ENCODE results near the gene PTPRCAP.

The PTPRCAP gene

DNA sequence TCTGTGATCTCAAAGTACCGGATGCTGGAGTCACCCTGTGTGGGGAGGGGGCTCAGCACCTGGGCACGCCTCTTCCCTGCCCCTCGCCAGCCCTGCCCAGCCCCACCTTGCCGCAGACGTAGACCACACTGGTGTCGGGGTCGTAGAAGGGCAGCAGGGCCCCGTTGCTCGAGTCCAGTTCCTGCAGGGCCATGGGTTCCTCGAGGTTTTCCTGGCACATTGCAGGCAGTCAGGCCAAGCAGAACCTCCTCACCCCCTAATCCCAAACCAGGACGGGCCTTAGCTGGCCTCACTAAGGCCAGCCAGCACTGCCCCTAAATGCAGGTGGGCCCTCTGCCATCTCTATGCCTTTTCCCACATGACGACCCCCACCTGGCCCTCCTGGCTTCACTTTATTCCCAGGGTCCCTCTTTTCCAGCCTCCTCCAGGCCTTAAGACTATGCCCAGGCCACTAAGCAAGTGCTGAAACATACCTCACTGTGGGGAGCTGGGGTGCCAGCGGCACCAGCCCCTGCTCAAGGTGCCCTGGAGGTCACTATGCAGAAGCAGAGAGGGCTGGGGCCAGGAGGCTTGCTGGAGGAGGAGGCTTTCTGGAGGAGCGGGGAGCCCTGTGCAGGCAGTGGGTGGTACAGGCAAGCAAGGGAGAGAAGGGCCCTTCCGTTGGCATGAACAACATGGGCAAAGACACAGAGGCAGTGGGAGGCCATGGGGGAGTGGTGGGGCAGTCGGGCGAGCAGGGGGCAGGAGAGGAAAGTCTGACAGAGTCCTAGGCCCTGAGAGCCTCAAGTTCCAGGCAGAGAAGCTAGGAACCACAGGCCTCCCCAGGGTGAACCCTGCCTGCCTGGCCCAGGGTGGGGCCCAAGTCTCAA, 3.0 kb upstream of the PTPRCAP start:
- Histone ChIP-seq H3K9ac (ENCODE audit: low read depth in 1 of 2, low read length in 2 of 2) (no peak overlapping the region), H3K4me3 (ENCODE audit: low read length in 2 of 2) (no peak overlapping the region), H3K36me3 (ENCODE audit: control insufficient read depth in 2 of 2, insufficient read depth in 2 of 2, low read length in 2 of 2) (peaks cover 24 to 25% of the 10 kb centered on the region in 2 donors)

DNA sequence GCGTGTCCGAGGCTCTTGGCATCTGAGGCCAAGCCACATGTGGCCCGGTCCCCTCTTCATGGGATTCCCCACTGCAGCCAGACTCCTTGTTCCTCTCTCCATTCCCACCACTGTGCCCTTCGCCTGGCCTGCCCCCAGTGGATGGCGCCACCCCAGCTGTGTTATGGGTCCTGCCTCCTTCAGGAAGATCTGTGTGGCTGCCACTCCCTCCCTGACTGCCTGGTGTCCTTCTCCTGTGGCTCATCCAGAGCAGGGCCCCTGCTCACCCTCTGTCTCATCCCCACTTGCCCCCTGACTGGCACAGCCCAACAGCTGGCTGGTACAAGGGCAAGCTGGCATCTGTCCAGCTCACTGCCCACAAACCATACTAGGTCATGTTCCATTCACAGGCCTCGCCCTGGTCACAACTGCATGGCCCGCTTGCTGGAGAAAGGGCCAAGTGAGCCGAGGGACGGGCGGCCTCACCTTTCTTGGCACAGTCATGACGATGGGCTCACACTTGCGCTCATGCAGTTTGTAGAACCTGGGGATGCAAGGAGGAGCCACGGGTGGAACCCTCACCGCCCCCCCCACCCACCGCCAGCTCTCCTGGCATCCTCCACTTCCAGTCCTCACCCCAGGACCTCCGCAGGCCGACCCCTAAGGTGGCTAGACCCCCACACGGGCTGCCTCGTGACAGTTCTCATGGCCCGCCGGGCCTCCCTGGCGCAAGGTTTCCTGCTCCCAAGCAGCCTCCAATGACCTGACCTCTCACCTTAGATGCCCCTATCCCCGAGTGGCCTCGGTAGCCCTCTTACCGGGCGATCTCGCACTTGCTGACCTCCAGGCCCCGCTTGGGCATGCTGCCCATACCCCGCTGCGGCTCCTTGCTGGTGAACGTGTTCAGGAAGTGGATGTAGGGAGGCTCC, 2.1 kb upstream of the PTPRCAP start:
- Histone ChIP-seq H3K9ac (ENCODE audit: low read depth in 1 of 2, low read length in 2 of 2) (no peak overlapping the region), H3K4me1 (ENCODE audit: control insufficient read depth in 2 of 2, insufficient read depth in 2 of 2, low read length in 2 of 2) (peaks cover 17 to 24% of the 10 kb centered on the region in 2 donors)

More for the DNA sequence above, 3.0 kb upstream of the PTPRCAP start:
- Histone ChIP-seq H3K27me3 (ENCODE audit: control insufficient read depth in 2 of 2, insufficient read depth in 2 of 2, low read length in 2 of 2) (no peaks in the 10 kb centered on the region), H3K9me3 (ENCODE audit: control insufficient read depth in 2 of 2, low read length in 2 of 2) (no peaks in the 10 kb centered on the region), H3K4me1 (ENCODE audit: control insufficient read depth in 2 of 2, insufficient read depth in 2 of 2, low read length in 2 of 2) (peaks cover 17 to 29% of the 10 kb centered on the region in 2 donors), H3K27ac (ENCODE audit: low read depth in 2 of 2, low read length in 2 of 2) (peak overlapping the region in 1 of 2 donors; percentile 61)

DNA sequence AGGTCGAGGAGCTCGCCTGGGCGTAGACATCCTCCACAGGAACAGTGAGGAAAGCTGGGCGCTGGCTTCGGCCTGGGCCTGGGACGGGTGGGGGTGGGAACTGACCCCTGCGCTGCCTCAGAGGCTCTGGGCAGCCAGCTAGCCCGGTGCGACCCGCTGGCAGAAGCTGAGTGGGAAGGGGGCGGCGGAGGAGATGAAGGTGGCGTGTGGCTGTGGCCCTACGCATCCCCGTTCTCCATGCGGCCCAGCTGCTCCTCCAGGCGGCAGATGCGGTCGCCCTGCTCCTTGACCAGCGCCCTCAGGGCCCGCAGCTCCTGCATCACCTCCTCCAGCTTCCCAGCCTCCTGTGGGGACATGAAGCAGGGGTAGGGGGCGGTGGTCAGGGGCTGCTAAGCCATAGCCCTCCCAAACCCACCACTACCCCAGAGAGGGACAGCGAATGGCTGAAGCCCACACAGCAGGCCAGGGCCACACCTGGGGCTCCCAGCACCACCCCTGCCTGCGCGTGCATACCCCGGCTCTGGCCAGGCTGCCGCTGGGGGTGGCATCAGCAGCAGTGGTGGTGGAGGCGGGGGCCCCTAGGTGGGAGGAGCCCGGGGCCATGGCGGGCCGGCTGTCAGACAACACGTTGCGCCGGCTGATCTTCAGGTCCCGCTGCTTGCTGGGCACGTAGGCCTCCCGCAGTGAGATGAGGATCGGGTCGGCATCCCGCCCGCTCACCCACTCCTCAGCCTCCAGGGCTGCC, 848 bp upstream of the PTPRCAP start:
- no peaks in the 10 kb centered on the region for H3K9me3 ChIP-seq (ENCODE audit: control insufficient read depth in 2 of 2, low read length in 2 of 2)
- H3K27ac ChIP-seq (ENCODE audit: low read depth in 2 of 2, low read length in 2 of 2) = peak overlapping the region in 1 of 2 donors; percentile 87
- H3K4me1 ChIP-seq (ENCODE audit: control insufficient read depth in 2 of 2, insufficient read depth in 2 of 2, low read length in 2 of 2) = peaks cover 17 to 24% of the 10 kb centered on the region in 2 donors

More for the DNA sequence above, 2.1 kb upstream of the PTPRCAP start:
- no peaks in the 10 kb centered on the region for H3K9me3 ChIP-seq (ENCODE audit: control insufficient read depth in 2 of 2, low read length in 2 of 2)
- H3K27ac ChIP-seq (ENCODE audit: low read depth in 2 of 2, low read length in 2 of 2) = peak overlapping the region; percentile 26 to 61
- peak overlapping the region in 1 of 2 donors; percentile 44 for H3K4me3 ChIP-seq (ENCODE audit: low read length in 2 of 2)
- H3K27me3 ChIP-seq (ENCODE audit: control insufficient read depth in 2 of 2, insufficient read depth in 2 of 2, low read length in 2 of 2) = no peaks in the 10 kb centered on the region
- H3K36me3 ChIP-seq (ENCODE audit: control insufficient read depth in 2 of 2, insufficient read depth in 2 of 2, low read length in 2 of 2) = peaks cover 24 to 32% of the 10 kb centered on the region in 2 donors

DNA sequence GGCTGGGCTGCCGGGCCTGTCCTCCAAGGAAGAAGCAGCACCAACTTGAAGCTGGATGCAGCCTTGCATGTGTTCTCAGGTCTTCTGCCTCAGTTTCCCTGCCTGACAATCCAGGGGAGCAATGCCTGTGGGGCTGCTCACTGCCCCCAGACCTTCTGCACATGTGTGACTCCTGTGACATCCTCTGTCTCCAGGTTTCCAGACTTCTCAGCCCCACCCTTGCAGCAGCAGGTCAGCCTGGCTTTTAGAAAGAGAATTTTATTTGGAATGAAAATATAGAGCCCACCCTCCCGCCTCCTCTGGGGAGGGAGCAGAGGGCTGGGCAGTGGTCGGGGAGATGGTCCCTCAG, 301 bp upstream of the PTPRCAP start:
- Histone ChIP-seq H3K36me3 (ENCODE audit: control insufficient read depth in 2 of 2, insufficient read depth in 2 of 2, low read length in 2 of 2) (peaks cover 42 to 46% of the 10 kb centered on the region in 2 donors), H3K4me3 (ENCODE audit: low read length in 2 of 2) (peak overlapping the region; percentile 32 to 77), H3K27me3 (ENCODE audit: control insufficient read depth in 2 of 2, insufficient read depth in 2 of 2, low read length in 2 of 2) (no peaks in the 10 kb centered on the region), H3K27ac (ENCODE audit: low read depth in 2 of 2, low read length in 2 of 2) (peak overlapping the region; percentile 55 to 87), H3K9ac (ENCODE audit: low read depth in 1 of 2, low read length in 2 of 2) (peak overlapping the region in 1 of 2 donors; percentile 47), H3K9me3 (ENCODE audit: control insufficient read depth in 2 of 2, low read length in 2 of 2) (no peaks in the 10 kb centered on the region), H3K4me1 (ENCODE audit: control insufficient read depth in 2 of 2, insufficient read depth in 2 of 2, low read length in 2 of 2) (peaks cover 17 to 24% of the 10 kb centered on the region in 2 donors)

More for the DNA sequence above, 848 bp upstream of the PTPRCAP start:
- H3K27me3 ChIP-seq (ENCODE audit: control insufficient read depth in 2 of 2, insufficient read depth in 2 of 2, low read length in 2 of 2) = no peaks in the 10 kb centered on the region
- H3K36me3 ChIP-seq (ENCODE audit: control insufficient read depth in 2 of 2, insufficient read depth in 2 of 2, low read length in 2 of 2) = peaks cover 37 to 43% of the 10 kb centered on the region in 2 donors
- peak overlapping the region; percentile 32 to 77 for H3K4me3 ChIP-seq (ENCODE audit: low read length in 2 of 2)
- no peak overlapping the region for H3K9ac ChIP-seq (ENCODE audit: low read depth in 1 of 2, low read length in 2 of 2)

DNA sequence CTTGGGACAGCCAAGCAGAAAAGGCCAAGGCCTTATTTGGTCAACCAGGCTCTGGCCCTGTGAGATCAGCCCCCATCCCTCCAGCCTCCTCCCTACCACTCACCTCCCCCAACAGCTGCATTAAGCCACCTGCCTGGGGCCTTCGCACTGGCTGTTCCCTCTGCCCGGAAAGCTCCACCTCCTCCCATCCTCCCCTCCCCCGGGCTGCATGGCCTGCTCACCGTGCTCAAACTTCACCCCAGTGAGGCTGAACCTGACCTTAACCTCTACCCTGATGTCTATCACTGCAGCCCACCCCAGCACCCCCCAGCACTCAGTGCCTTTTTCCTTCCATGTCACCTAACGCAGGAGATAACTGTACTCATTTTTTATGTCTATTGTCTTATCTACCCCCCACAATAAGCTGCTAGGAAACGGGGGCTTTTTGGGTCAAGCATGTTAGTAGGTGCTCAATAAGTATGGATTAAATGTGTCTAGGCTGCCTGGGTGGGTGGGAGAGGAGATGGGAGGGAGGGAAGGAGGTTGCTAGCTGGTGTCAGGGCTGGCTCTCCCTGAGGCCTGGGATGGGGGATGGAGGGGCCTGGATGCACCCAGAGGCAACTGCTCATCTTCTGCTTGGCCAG, 912 bp downstream of the PTPRCAP start:
- Histone ChIP-seq H3K36me3 (ENCODE audit: control insufficient read depth in 2 of 2, insufficient read depth in 2 of 2, low read length in 2 of 2) (peaks cover 51% of the 10 kb centered on the region in 2 donors), H3K4me3 (ENCODE audit: low read length in 2 of 2) (peak overlapping the region; percentile 14 to 75), H3K27me3 (ENCODE audit: control insufficient read depth in 2 of 2, insufficient read depth in 2 of 2, low read length in 2 of 2) (no peaks in the 10 kb centered on the region), H3K9ac (ENCODE audit: low read depth in 1 of 2, low read length in 2 of 2) (peak overlapping the region in 1 of 2 donors; percentile 26), H3K27ac (ENCODE audit: low read depth in 2 of 2, low read length in 2 of 2) (peak overlapping the region in 1 of 2 donors; percentile 87), H3K4me1 (ENCODE audit: control insufficient read depth in 2 of 2, insufficient read depth in 2 of 2, low read length in 2 of 2) (peaks cover 5 to 13% of the 10 kb centered on the region in 2 donors), H3K9me3 (ENCODE audit: control insufficient read depth in 2 of 2, low read length in 2 of 2) (no peaks in the 10 kb centered on the region)

DNA sequence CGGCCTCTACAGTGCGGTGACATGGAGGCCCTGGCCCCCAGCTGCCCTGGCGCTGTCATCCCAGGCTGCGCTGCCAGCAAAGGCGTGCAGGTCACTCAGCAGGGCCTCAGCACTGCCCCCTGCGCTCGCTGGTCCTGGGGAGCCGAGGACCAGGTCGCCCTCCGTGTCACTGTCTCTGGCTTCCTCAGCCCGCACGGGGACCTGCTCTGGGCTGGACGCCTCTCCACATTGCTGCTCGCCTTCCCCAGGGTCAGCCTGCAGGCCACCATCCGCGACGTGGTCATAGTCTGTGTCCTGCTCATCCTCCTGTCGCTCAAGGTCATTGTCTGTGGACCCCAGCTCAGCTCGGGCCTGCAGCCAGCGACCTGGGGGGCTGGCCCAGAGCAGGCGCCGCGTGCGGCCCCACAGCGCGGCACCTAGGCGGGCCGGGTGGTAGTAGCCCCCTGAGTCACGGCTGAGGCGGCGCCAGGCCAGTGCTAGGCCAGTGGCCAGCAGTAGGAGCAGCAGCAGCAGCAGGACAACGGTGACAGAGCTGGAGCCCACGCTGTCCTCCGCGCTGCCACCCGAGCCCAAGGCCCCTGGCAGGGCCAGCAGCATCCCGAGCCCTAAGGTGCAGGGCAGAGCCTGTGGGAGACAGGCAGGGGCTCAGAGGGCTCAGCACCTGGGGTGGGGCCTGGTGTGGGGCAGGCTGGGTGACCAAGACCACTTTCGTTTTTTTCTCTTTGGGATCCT, 1.6 kb downstream of the PTPRCAP start:
- Histone ChIP-seq H3K4me1 (ENCODE audit: control insufficient read depth in 2 of 2, insufficient read depth in 2 of 2, low read length in 2 of 2) (peaks cover 2 to 13% of the 10 kb centered on the region in 2 donors), H3K36me3 (ENCODE audit: control insufficient read depth in 2 of 2, insufficient read depth in 2 of 2, low read length in 2 of 2) (peaks cover 48 to 49% of the 10 kb centered on the region in 2 donors), H3K4me3 (ENCODE audit: low read length in 2 of 2) (peak overlapping the region; percentile 1 to 75), H3K9me3 (ENCODE audit: control insufficient read depth in 2 of 2, low read length in 2 of 2) (no peaks in the 10 kb centered on the region), H3K27ac (ENCODE audit: low read depth in 2 of 2, low read length in 2 of 2) (peak overlapping the region; percentile 32 to 37), H3K27me3 (ENCODE audit: control insufficient read depth in 2 of 2, insufficient read depth in 2 of 2, low read length in 2 of 2) (no peaks in the 10 kb centered on the region), H3K9ac (ENCODE audit: low read depth in 1 of 2, low read length in 2 of 2) (no peak overlapping the region)

DNA sequence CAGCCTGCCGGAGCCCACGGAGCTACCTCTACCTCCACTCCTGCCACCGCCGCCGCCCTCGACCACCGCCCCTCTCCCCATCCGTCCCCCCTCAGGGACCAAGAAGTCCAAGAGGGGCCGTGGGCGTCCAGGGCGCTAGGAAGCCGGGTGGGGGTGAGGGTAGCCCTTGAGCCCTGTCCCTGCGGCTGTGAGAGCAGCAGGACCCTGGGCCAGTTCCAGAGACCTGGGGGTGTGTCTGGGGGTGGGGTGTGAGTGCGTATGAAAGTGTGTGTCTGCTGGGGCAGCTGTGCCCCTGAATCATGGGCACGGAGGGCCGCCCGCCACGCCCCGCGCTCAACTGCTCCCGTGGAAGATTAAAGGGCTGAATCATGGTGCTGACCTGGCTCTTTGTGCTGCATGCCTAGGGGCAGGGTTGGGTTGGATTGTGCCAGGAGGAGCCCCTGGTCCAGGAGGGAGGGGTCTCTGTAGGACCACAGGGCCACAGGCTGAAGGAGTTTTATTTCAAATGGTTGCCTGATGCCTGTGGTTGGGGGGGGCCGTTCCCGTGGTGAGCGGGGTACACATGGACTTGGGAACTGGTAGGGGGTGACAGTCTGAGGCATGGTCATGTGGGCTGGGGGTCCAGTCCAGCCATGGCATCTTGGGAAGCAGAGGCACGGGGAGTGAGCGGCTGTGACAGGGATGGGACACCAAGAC, 2.3 kb downstream of the PTPRCAP start:
- Histone ChIP-seq H3K27me3 (ENCODE audit: control insufficient read depth in 2 of 2, insufficient read depth in 2 of 2, low read length in 2 of 2) (no peaks in the 10 kb centered on the region), H3K4me1 (ENCODE audit: control insufficient read depth in 2 of 2, insufficient read depth in 2 of 2, low read length in 2 of 2) (peaks cover 0 to 13% of the 10 kb centered on the region in 2 donors), H3K9ac (ENCODE audit: low read depth in 1 of 2, low read length in 2 of 2) (no peak overlapping the region), H3K4me3 (ENCODE audit: low read length in 2 of 2) (peak overlapping the region in 1 of 2 donors; percentile 1), H3K9me3 (ENCODE audit: control insufficient read depth in 2 of 2, low read length in 2 of 2) (no peaks in the 10 kb centered on the region), H3K27ac (ENCODE audit: low read depth in 2 of 2, low read length in 2 of 2) (peak overlapping the region in 1 of 2 donors; percentile 32), H3K36me3 (ENCODE audit: control insufficient read depth in 2 of 2, insufficient read depth in 2 of 2, low read length in 2 of 2) (peaks cover 41 to 47% of the 10 kb centered on the region in 2 donors)

DNA sequence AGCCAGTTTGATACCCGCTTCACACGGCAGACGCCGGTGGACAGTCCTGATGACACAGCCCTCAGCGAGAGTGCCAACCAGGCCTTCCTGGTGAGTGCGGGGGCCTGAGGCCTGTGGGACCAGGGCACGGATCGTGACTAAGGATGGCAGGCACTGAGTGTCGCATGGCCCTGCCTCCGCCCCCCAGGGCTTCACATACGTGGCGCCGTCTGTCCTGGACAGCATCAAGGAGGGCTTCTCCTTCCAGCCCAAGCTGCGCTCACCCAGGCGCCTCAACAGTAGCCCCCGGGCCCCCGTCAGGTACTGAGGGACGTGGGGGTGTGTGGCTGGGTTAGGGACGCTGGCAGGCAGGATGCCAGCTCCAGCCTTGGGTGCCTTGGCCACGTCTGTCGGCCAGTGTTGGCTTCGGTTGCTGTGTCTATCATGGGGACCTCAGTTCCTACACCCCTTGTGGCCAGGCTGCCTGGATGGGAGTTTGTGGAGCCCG, 3.0 kb downstream of the PTPRCAP start:
- Histone ChIP-seq H3K4me3 (ENCODE audit: low read length in 2 of 2) (no peak overlapping the region), H3K4me1 (ENCODE audit: control insufficient read depth in 2 of 2, insufficient read depth in 2 of 2, low read length in 2 of 2) (peaks cover 2 to 9% of the 10 kb centered on the region in 2 donors), H3K27ac (ENCODE audit: low read depth in 2 of 2, low read length in 2 of 2) (no peak overlapping the region), H3K9ac (ENCODE audit: low read depth in 1 of 2, low read length in 2 of 2) (no peak overlapping the region), H3K27me3 (ENCODE audit: control insufficient read depth in 2 of 2, insufficient read depth in 2 of 2, low read length in 2 of 2) (no peaks in the 10 kb centered on the region), H3K36me3 (ENCODE audit: control insufficient read depth in 2 of 2, insufficient read depth in 2 of 2, low read length in 2 of 2) (peaks cover 40 to 42% of the 10 kb centered on the region in 2 donors), H3K9me3 (ENCODE audit: control insufficient read depth in 2 of 2, low read length in 2 of 2) (no peaks in the 10 kb centered on the region)
